CD14-positive monocyte (primary cell): ENCODE data around the gene DCC. TPM values are rescaled to one million over a fixed set of nuclear protein-coding genes. Genes with fewer than 3 reads are reported as not detected.

Experiments
- DNase-seq, 3 donors: peaks; one replicate each; pipeline ENCODE4 v3.0.0-alpha.2; 2011 to 2022
- H2AFZ ChIP-seq: 2 replicates; pipeline ENCODE4 v1.6.0; 2012; ENCODE audit warnings: mild to moderate bottlenecking, low read depth, low read length, inconsistent platforms; ENCODE audit not compliant: insufficient read depth, poor library complexity, severe bottlenecking
- H3K27ac ChIP-seq, 2 donors: 1 replicate in 1 of 2; 2 replicates in 1 of 2; pipeline ENCODE4 v1.5.1; 2012 to 2013; ENCODE audit warnings: low read length in 2 of 2, control low read depth in 1 of 2, inconsistent platforms in 1 of 2, low read depth in 1 of 2, mild to moderate bottlenecking in 1 of 2
- H3K27me3 ChIP-seq, 2 donors: one replicate each; pipeline versions ENCODE4 v1.6.0 to v1.6.1; 2011 to 2013; ENCODE audit warnings: low read length in 2 of 2; ENCODE audit not compliant: control insufficient read depth in 2 of 2, insufficient read depth in 2 of 2
- H3K36me3 ChIP-seq, 2 donors: replicated peaks in 1 of 2; 1 replicate in 1 of 2; 2 replicates in 1 of 2; pipeline versions ENCODE4 v1.5.1 to v1.6.1; 2012 to 2013; ENCODE audit warnings: low read length in 2 of 2, control low read depth in 1 of 2, inconsistent platforms in 1 of 2, mild to moderate bottlenecking in 1 of 2; ENCODE audit not compliant: insufficient read depth in 2 of 2, control insufficient read depth in 1 of 2
- H3K4me1 ChIP-seq, 2 donors: 1 replicate in 1 of 2; 2 replicates in 1 of 2; pipeline versions ENCODE4 v1.5.1 to v1.6.1; 2012 to 2013; ENCODE audit warnings: low read length in 2 of 2, control low read depth in 1 of 2, inconsistent platforms in 1 of 2, mild to moderate bottlenecking in 1 of 2, moderate library complexity in 1 of 2; ENCODE audit not compliant: insufficient read depth in 2 of 2, control insufficient read depth in 1 of 2
- H3K4me2 ChIP-seq: replicated peaks from 2 replicates; pipeline ENCODE3; 2012; ENCODE audit warnings: low read length, moderate library complexity, mild to moderate bottlenecking; ENCODE audit not compliant: poor library complexity, severe bottlenecking; ENCODE audit errors: extremely low read depth
- H3K4me3 ChIP-seq, 3 experiments: fragments of 200-600 bp in 1 of 3; sonication (generic) in 1 of 3; replicated peaks in 1 of 3; 1 replicate in 2 of 3; 2 replicates in 1 of 3; pipeline ENCODE4 v1.5.1; 2011 to 2013; ENCODE audit warnings: low read length in 3 of 3, mild to moderate bottlenecking in 3 of 3, control low read depth in 2 of 3, low read depth in 2 of 3, inconsistent platforms in 1 of 3, moderate library complexity in 1 of 3
- H3K79me2 ChIP-seq: 2 replicates; pipeline ENCODE4 v1.6.0; 2012; ENCODE audit warnings: mild to moderate bottlenecking, control low read depth, inconsistent platforms, low read length, moderate library complexity; ENCODE audit not compliant: insufficient read depth
- H3K9ac ChIP-seq: 2 replicates; pipeline ENCODE4 v1.6.0; 2017; ENCODE audit warnings: low read length, mild to moderate bottlenecking; ENCODE audit not compliant: insufficient read depth, poor library complexity, severe bottlenecking
- H3K9me3 ChIP-seq, 2 donors: replicated peaks in 1 of 2; 1 replicate in 1 of 2; 2 replicates in 1 of 2; pipeline versions ENCODE4 v1.5.1 to v1.6.1; 2012 to 2013; ENCODE audit warnings: low read length in 2 of 2, control low read depth in 1 of 2; ENCODE audit not compliant: control insufficient read depth in 1 of 2, insufficient read depth in 1 of 2
- H4K20me1 ChIP-seq: 2 replicates; pipeline ENCODE4 v1.6.0; 2012; ENCODE audit warnings: mild to moderate bottlenecking, low read length, control low read depth, moderate library complexity; ENCODE audit not compliant: insufficient read depth
- H3K27ac Mint-ChIP-seq, 7 donors: one replicate each; pipeline ENCODE4 v1.8.0; 2020; ENCODE audit warnings: mild to moderate bottlenecking in 7 of 7, mixed read lengths in 7 of 7, moderate library complexity in 6 of 7, inconsistent platforms in 2 of 7
- H3K27me3 Mint-ChIP-seq, 3 donors: one replicate each; pipeline ENCODE4 v1.8.0; 2021 to 2022; ENCODE audit warnings: low read depth in 3 of 3, mild to moderate bottlenecking in 3 of 3, mixed read lengths in 3 of 3, moderate library complexity in 3 of 3, inconsistent platforms in 1 of 3
- H3K36me3 Mint-ChIP-seq, 2 donors: one replicate each; pipeline ENCODE4 v1.8.0; 2020; ENCODE audit warnings: mixed read lengths in 2 of 2, inconsistent platforms in 1 of 2, mild to moderate bottlenecking in 1 of 2
- H3K4me1 Mint-ChIP-seq: one replicate; pipeline ENCODE4 v1.8.0; 2020; ENCODE audit warnings: mild to moderate bottlenecking, mixed read lengths
- H3K4me3 Mint-ChIP-seq, 2 donors: one replicate each; pipeline ENCODE4 v1.8.0; 2020; ENCODE audit warnings: mild to moderate bottlenecking in 2 of 2, mixed read lengths in 2 of 2, moderate library complexity in 1 of 2
- H3K9me3 Mint-ChIP-seq, 7 donors: one replicate each; pipeline ENCODE4 v1.8.0; 2020 to 2022; ENCODE audit warnings: mixed read lengths in 7 of 7, mild to moderate bottlenecking in 6 of 7, moderate library complexity in 6 of 7, inconsistent platforms in 2 of 7
- CTCF ChIP-seq: fragments of 200-600 bp; IDR thresholded peaks from one replicate; pipeline ENCODE4 v1.8.0; 2022; ENCODE audit warnings: antibody characterized with exemption, mild to moderate bottlenecking
- WGBS: methylation state at CpG from one replicate; pipeline ENCODE4 v1.1.5; 2013; ENCODE audit warnings: missing lambda C conversion rate; ENCODE audit not compliant: insufficient coverage; 5-methylcytosine and 5-hydroxymethylcytosine counted together
- intact Hi-C, 2 donors: fragments of 100-400 bp; cut with micrococcal nuclease; formaldehyde crosslinking; loops; one replicate each; pipeline versions ENCODE4 v1.15.0 to v1.15.1; 2023
- polyA plus RNA-seq, 3 donors: library from polyadenylated mRNA; depleted of rRNA in 1 of 3; unstranded in 2 of 3; stranded (reverse) in 1 of 3; fragments of 300-500 nt in 2 of 3; fragments of >200 nt in 1 of 3; fragmentation: Illumina TruSeq in 2 of 3; gene quantifications; 1 replicate in 2 of 3; 2 replicates in 1 of 3; pipeline ENCODE4 v1.2.3, GENCODE V29; 2012 to 2021

The DCC gene
- polyA plus RNA-seq, 3 donors = not detected

DNA sequence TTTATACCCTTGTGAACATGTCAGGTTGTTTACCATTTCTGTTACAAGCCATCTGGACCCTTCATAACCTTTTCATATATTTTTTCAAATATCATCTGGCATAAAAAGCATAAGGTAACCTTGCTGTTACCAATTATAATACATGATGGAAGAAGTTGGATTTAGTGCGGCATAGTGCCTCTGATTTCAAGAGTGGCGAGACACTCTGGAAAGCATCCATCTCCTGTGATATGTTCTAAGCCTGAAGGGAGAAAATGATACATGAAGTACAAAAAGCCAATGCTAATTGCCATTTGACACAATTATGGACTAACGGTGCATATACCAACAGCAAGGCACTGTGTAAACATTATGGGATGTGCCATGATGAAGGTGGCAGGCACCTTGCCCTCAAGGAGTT, 75.1 kb downstream of the DCC start:
- no peak for TF ChIP-seq CTCF
- H3K36me3 Mint-ChIP-seq = no peaks in the 10 kb centered on the region
- 92% methylated on average over 1 of the region's 3 CpGs for WGBS

DNA sequence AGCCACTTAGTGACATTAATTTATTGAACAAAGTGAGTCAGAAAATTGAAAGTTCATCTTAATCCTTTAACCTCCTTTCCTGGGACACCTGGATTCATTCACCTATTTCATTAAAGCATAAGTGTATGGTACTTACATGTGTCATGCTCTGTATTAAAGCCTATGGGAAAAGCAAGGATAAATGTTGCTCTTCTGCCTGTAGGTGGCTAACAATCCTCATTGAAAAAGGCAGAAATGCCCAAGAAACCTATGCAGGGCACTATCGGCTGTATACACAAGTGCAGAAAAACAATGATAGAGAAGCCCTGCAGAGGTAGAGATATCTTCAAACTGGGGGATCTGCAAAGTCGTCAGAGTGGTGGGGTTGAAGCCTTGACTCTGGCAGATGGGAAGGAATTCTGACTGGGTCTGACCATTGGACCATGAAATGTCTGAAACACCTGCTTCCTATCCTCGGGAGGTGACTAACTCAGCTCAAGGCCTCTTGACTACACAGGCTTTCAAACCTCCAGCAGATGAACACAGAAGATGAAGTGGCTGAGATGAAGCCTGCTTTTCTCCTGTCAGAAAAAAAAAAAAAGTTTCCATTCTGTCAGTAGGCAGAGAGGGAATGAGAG, 83.1 kb downstream of the DCC start:
- H3K9me3 ChIP-seq = peaks cover 3 to 6% of the 10 kb centered on the region in 2 donors
- no peaks in the 10 kb centered on the region for H3K27me3 ChIP-seq
- Mint-ChIP-seq H3K9me3 (peaks cover 0 to 14% (median 4%) of the 10 kb centered on the region in 7 donors), H3K27me3 (peaks cover 0 to 2% (median 0%) of the 10 kb centered on the region in 3 donors), H3K27ac (no peak overlapping the region), H3K4me1 (no peaks in the 10 kb centered on the region), H3K36me3 (no peaks in the 10 kb centered on the region), H3K4me3 (no peak overlapping the region)
- H2AFZ ChIP-seq = no peak overlapping the region
- no peaks in the 10 kb centered on the region for H3K79me2 ChIP-seq
- no peaks in the 10 kb centered on the region for H4K20me1 ChIP-seq
- H3K36me3 ChIP-seq = no peaks in the 10 kb centered on the region
- intact Hi-C loops = no loop called here
- H3K4me1 ChIP-seq = no peaks in the 10 kb centered on the region
- H3K27ac ChIP-seq = no peak overlapping the region
- H3K4me3 ChIP-seq = no peak overlapping the region
- no peak for DNase-seq
- H3K9ac ChIP-seq = no peak overlapping the region
- TF ChIP-seq CTCF = no peak
- H3K4me2 ChIP-seq = no peak overlapping the region
- WGBS = 25% methylated on average over 1 of the region's 3 CpGs

More for the DNA sequence above, 75.1 kb downstream of the DCC start:
- Mint-ChIP-seq H3K27ac (peak overlapping the region in 1 of 7 donors; percentile 71), H3K27me3 (peaks cover 0 to 2% (median 0%) of the 10 kb centered on the region in 3 donors), H3K9me3 (peaks cover 0 to 9% (median 6%) of the 10 kb centered on the region in 7 donors), H3K4me1 (no peaks in the 10 kb centered on the region), H3K4me3 (no peak overlapping the region)
- Histone ChIP-seq H3K4me2 (no peak overlapping the region), H3K79me2 (no peaks in the 10 kb centered on the region), H3K9me3 (peaks cover 3 to 6% of the 10 kb centered on the region in 2 donors), H3K4me3 (no peak overlapping the region), H3K4me1 (no peaks in the 10 kb centered on the region), H3K36me3 (no peaks in the 10 kb centered on the region), H3K27ac (no peak overlapping the region), H3K9ac (no peak overlapping the region), H2AFZ (no peak overlapping the region), H3K27me3 (no peaks in the 10 kb centered on the region), H4K20me1 (no peaks in the 10 kb centered on the region)
- intact Hi-C loops = no loop called here
- DNase-seq = no peak
